OCI-LY1 (cell line): ENCODE results near the gene SLC35F3.

ENCODE experiments used
- H2AFZ ChIP-seq: fragments of 200-600 bp; sonication (generic), shearing (Covaris generic); 2 replicates; pipeline ENCODE4 v1.6.0; 2014; ENCODE audit warnings: antibody characterized with exemption, mild to moderate bottlenecking, low read length
- H3F3A ChIP-seq: fragments of 200-600 bp; sonication (generic), shearing (Covaris generic); 2 replicates; pipeline ENCODE4 v1.6.0; 2014; ENCODE audit warnings: mild to moderate bottlenecking, antibody characterized with exemption, low read length, moderate library complexity; ENCODE audit not compliant: insufficient read depth
- H3K27ac ChIP-seq: fragments of 200-600 bp; sonication (generic); 2 replicates; pipeline ENCODE4 v1.5.1; 2014; ENCODE audit warnings: low read length, mixed run types, mild to moderate bottlenecking, low read depth; ENCODE audit not compliant: poor library complexity, severe bottlenecking
- H3K27me3 ChIP-seq: fragments of 200-600 bp; sonication (generic); 2 replicates; pipeline ENCODE4 v1.6.0; 2014; ENCODE audit warnings: antibody characterized with exemption, mild to moderate bottlenecking, low read length, moderate library complexity; ENCODE audit not compliant: insufficient read depth
- H3K36me3 ChIP-seq: fragments of 200-600 bp; sonication (generic); 2 replicates; pipeline ENCODE4 v1.6.1; 2014; ENCODE audit warnings: mild to moderate bottlenecking, antibody characterized with exemption, low read length, moderate library complexity, mixed read lengths; ENCODE audit not compliant: insufficient read depth
- H3K4me1 ChIP-seq: fragments of 200-600 bp; sonication (generic); 2 replicates; pipeline ENCODE4 v1.5.1; 2014; ENCODE audit warnings: mild to moderate bottlenecking, low read length, moderate library complexity; ENCODE audit not compliant: insufficient read depth, severe bottlenecking
- H3K4me2 ChIP-seq: fragments of 200-600 bp; sonication (generic), shearing (Covaris generic); 2 replicates; pipeline ENCODE4 v1.6.1; 2014; ENCODE audit warnings: low read length
- H3K4me3 ChIP-seq: fragments of 200-600 bp; sonication (generic); 2 replicates; pipeline ENCODE4 v1.5.1; 2014; ENCODE audit warnings: low read length, low read depth, mild to moderate bottlenecking, mixed read lengths; ENCODE audit not compliant: poor library complexity, severe bottlenecking
- H3K79me2 ChIP-seq: fragments of 200-600 bp; shearing (Covaris generic); 2 replicates; pipeline ENCODE4 v1.6.1; 2016; ENCODE audit warnings: mixed run types, low read length, mixed read lengths; ENCODE audit not compliant: insufficient read depth
- H3K9ac ChIP-seq: fragments of 200-600 bp; sonication (generic), shearing (Covaris generic); 2 replicates; pipeline ENCODE4 v1.6.1; 2014; ENCODE audit warnings: mild to moderate bottlenecking, low read length, mixed read lengths
- H3K9me2 ChIP-seq: fragments of 200-600 bp; sonication (generic), shearing (Covaris generic); 2 replicates; pipeline ENCODE4 v1.6.1; 2014; ENCODE audit warnings: low read depth, mild to moderate bottlenecking, low read length, mixed read lengths
- H3K9me3 ChIP-seq: fragments of 200-600 bp; shearing (Covaris generic); 2 replicates; pipeline ENCODE4 v1.6.1; 2014; ENCODE audit warnings: low read length, mixed read lengths
- H4K20me1 ChIP-seq: fragments of 200-600 bp; sonication (generic), shearing (Covaris generic); 2 replicates; pipeline ENCODE4 v1.6.0; 2016; ENCODE audit warnings: mild to moderate bottlenecking, low read length; ENCODE audit not compliant: insufficient read depth
- EZH2 ChIP-seq: fragments of 200-600 bp; sonication (generic), shearing (Covaris generic); IDR thresholded peaks from 2 replicates; pipeline ENCODE4 v1.8.0; 2017; ENCODE audit warnings: borderline replicate concordance, mixed run types, mild to moderate bottlenecking, antibody characterized with exemption, low read length, moderate library complexity, mixed read lengths
- TF ChIP-seq, protein P1 (sequence below): fragments of 200-600 bp; sonication (generic), shearing (Covaris generic); IDR thresholded peaks from 2 replicates; pipeline ENCODE4 v1.5.1; 2017; ENCODE audit warnings: mild to moderate bottlenecking, antibody characterized with exemption, low read length, moderate library complexity, mixed read lengths

SLC35F3 gene

DNA sequence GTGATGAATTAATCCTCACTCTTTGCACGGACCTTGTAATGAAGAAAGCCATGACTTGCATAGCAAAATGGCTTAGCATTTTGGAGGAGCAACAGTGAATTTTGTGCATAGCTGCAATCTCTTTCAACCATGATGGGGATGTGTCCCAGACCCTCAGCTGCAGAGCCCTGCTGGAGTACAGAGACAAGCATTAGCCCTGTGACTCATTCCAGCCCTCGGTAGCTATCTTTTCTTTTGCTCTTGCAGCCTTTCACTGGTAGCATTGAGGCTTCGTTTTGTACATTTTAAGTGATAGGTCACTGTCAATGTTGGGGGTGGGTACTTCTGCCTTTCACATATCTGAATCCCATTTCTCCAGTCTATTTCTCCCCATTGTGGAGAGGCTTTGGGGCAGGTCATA, 58.4 kb downstream of the SLC35F3 start:
- no peaks in the 10 kb centered on the region for H3K79me2 ChIP-seq
- H3K4me2 ChIP-seq = no peak overlapping the region
- no peak overlapping the region for H3K4me3 ChIP-seq
- no peaks in the 10 kb centered on the region for H3K4me1 ChIP-seq
- TF ChIP-seq EZH2 = no peak
- TF ChIP-seq, protein P1, sequence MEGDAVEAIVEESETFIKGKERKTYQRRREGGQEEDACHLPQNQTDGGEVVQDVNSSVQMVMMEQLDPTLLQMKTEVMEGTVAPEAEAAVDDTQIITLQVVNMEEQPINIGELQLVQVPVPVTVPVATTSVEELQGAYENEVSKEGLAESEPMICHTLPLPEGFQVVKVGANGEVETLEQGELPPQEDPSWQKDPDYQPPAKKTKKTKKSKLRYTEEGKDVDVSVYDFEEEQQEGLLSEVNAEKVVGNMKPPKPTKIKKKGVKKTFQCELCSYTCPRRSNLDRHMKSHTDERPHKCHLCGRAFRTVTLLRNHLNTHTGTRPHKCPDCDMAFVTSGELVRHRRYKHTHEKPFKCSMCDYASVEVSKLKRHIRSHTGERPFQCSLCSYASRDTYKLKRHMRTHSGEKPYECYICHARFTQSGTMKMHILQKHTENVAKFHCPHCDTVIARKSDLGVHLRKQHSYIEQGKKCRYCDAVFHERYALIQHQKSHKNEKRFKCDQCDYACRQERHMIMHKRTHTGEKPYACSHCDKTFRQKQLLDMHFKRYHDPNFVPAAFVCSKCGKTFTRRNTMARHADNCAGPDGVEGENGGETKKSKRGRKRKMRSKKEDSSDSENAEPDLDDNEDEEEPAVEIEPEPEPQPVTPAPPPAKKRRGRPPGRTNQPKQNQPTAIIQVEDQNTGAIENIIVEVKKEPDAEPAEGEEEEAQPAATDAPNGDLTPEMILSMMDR = no peak
- H4K20me1 ChIP-seq = no peaks in the 10 kb centered on the region
- H3F3A ChIP-seq = no peaks in the 10 kb centered on the region
- H3K9ac ChIP-seq = no peak overlapping the region
- H3K27ac ChIP-seq = no peak overlapping the region
- no peaks in the 10 kb centered on the region for H3K9me3 ChIP-seq
- H3K27me3 ChIP-seq = no peaks in the 10 kb centered on the region
- no peak overlapping the region for H2AFZ ChIP-seq
- no peaks in the 10 kb centered on the region for H3K9me2 ChIP-seq
- H3K36me3 ChIP-seq = no peaks in the 10 kb centered on the region

DNA sequence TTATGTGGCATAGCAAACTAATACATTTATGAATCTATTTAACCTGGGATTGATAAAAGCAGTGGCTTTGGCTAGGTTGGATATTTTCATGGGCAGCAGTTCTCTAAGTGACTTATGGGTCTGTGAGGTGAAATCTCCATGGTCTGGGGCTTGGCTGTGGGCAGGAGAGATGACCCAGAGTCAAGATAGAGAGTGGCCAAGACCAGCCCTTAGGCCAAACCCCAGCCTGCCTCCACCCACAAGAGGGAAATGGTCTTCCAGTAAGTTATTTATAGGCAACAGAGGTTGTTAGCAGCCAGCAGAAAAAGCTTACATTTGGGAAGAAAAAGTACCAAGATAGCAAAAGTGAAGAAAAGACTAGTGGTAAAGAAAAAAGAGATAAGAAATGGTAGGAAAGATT, 61.4 kb downstream of the SLC35F3 start:
- Histone ChIP-seq H3K27me3 (no peaks in the 10 kb centered on the region), H3K9me3 (no peaks in the 10 kb centered on the region), H3K9ac (no peak overlapping the region), H4K20me1 (no peaks in the 10 kb centered on the region), H3F3A (no peaks in the 10 kb centered on the region), H3K4me1 (no peaks in the 10 kb centered on the region), H3K79me2 (no peaks in the 10 kb centered on the region), H3K9me2 (no peaks in the 10 kb centered on the region), H3K36me3 (no peaks in the 10 kb centered on the region), H3K4me2 (no peak overlapping the region), H2AFZ (no peak overlapping the region), H3K27ac (no peak overlapping the region), H3K4me3 (no peak overlapping the region)
- TF ChIP-seq EZH2 = no peak
- TF ChIP-seq, protein P1 = no peak

DNA sequence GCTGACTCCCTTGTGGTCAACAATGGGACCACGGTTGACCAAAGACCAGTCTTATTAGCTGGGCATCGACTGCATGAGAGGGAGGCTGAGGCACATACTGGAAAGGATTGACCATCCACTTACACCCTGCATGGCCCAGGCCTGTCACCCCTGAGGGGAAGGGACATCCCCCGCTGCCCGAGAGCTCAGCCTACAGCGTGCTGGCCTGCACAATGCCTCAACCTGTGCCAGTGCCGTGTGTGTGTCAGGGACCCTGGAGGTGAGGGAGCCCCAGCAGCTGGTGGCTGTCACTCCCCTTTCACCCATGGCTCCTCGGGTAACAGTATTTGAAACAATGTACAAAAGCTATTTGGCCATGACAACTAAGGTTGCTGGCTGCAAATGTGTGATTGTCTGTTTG, 67.3 kb downstream of the SLC35F3 start:
- no peak overlapping the region for H3K4me2 ChIP-seq
- no peaks in the 10 kb centered on the region for H3K9me2 ChIP-seq
- H3K4me3 ChIP-seq = no peak overlapping the region
- no peaks in the 10 kb centered on the region for H3K79me2 ChIP-seq
- H3F3A ChIP-seq = no peaks in the 10 kb centered on the region
- H3K4me1 ChIP-seq = no peaks in the 10 kb centered on the region
- TF ChIP-seq EZH2 = no peak
- TF ChIP-seq, protein P1 = no peak
- H4K20me1 ChIP-seq = no peaks in the 10 kb centered on the region
- no peaks in the 10 kb centered on the region for H3K27me3 ChIP-seq
- H3K27ac ChIP-seq = no peak overlapping the region
- H3K9me3 ChIP-seq = no peaks in the 10 kb centered on the region
- H3K9ac ChIP-seq = no peak overlapping the region
- no peak overlapping the region for H2AFZ ChIP-seq
- H3K36me3 ChIP-seq = no peaks in the 10 kb centered on the region
